ENCODE data around the gene ZC2HC1C.

Gene ZC2HC1C

GRCh38 chr14:75069121-75069810 is at the start of gene ZC2HC1C:
Gene ZC2HC1C (plus strand): TSS chr14:75069641. CDS start chr14:75070574, 933 bp downstream.
- FAIRE-seq (peak; percentile 27), DNase-seq (ENCODE audit: low spot score) (peak; percentile 96)

GRCh38 chr14:75022655-75023054 is 46.8 kb upstream of the ZC2HC1C start:
- FAIRE-seq (no peak), DNase-seq (ENCODE audit: low spot score) (peak; percentile 42)

DNA sequence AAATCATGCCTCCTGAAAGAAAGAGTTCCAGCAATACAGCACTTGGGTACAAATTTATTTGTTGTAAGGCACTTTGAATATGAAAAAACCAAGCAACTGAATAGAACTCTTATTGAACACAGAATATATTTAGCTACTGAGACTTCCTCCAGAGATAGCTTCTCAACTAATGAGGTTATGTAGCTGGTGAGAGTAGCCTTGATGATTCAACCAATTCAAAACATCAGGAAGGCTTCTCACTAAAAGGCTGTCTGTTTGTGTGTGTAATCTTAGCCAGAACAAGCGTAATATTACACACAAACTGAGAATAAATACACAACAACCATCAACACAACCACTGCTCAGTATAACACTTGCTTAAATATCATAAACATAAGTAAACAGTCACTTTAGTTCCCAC is 46.3 kb upstream of the ZC2HC1C start:
- FAIRE-seq (no peak), DNase-seq (ENCODE audit: low spot score) (no peak)

- DNase-seq (ENCODE audit: low spot score) (no peak), FAIRE-seq (no peak)
Measured at GRCh38 chr14:75025082-75025481, 44.4 kb upstream of the ZC2HC1C start.

GRCh38 chr14:75025876-75026275 is 43.6 kb upstream of the ZC2HC1C start:
- DNase-seq (ENCODE audit: low spot score), result no peak
- no peak for FAIRE-seq

- FAIRE-seq (no peak), DNase-seq (ENCODE audit: low spot score) (no peak)
Measured at GRCh38 chr14:75030147-75030546, 39.3 kb upstream of the ZC2HC1C start.

DNA sequence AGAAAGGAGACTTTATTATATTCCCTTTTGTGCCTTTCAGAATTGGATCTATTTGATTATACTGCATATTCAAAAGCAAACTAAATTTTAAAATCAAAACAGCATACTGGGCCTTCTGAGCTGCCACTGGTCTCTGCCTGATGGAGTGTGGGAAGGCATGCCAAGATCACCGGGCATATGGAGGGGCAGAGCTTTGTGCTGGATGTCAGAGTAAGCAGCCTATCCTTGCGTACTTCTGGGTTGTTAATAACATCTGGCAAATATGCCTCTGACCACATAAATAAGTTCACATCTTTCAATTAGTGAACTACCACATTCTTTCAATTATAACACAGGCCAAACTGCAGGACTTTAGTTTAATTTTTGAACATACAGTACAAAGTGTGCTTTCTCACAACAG is 36.5 kb upstream of the ZC2HC1C start:
- DNase-seq (ENCODE audit: low spot score) (no peak), FAIRE-seq (no peak)

DNA sequence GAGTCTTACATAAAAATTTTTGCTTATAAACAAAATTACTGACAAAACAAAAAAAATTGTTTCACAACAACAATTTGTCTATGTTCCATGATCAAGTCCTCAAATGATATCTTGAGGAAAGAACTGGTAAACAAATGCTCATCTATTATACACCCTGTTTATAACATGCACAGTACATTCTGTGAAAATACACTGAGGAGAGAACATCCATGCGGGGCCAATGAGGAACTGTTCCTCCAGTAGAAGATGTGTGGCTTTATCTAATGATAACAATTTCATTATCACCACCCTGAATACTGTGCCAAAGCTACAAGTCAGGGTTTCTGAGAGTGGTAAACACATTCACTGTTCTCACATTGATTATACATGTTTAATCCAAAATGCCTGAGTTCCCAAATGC is 28.9 kb upstream of the ZC2HC1C start:
- FAIRE-seq, result no peak
- DNase-seq (ENCODE audit: low spot score), result no peak

DNA sequence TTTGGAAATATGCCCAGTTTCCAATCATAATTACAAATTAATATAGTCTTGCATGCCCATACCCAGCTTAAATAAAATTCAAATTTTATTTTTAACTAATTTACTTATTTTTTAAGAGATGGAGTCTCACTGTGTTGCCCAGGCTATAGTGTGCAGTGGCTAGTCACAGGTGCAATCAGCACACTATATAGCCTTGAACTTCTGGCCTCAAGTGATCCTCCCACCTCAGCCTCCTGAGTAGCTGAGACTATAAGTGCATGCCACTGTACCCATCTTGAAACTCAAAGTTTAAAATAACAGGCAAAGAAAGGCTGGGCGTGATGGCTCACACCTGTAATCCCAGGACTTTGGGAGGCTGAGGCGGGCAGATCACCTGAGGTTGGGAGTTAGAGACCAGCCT is 28.5 kb upstream of the ZC2HC1C start:
- FAIRE-seq (no peak), DNase-seq (ENCODE audit: low spot score) (no peak)

GRCh38 chr14:75041613-75042012 is 27.8 kb upstream of the ZC2HC1C start:
- peak; percentile 36 for DNase-seq (ENCODE audit: low spot score)
- FAIRE-seq, result no peak

DNA sequence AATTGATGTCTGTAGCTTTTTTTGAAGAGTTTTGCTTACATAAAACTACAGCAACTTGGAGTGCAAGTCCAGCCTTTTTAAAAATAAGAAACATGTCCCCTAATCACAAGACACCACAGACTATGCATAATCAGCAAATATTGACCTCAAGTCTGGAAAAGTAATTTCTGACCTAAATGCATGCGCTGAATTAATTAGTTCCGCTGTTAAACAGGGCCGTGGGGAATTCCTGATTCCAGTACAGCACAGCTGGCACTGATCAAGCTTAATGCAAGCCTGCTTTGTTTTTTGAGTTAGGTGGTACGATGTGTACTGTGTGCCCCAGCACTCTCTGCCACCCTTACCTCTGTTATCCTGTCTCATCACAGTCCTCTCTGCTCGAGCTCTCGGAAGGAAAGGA is 27.4 kb upstream of the ZC2HC1C start:
- no peak for DNase-seq (ENCODE audit: low spot score)
- no peak for FAIRE-seq

- no peak for DNase-seq (ENCODE audit: low spot score)
- no peak for FAIRE-seq
Measured at GRCh38 chr14:75044322-75044721, 25.1 kb upstream of the ZC2HC1C start.

DNA sequence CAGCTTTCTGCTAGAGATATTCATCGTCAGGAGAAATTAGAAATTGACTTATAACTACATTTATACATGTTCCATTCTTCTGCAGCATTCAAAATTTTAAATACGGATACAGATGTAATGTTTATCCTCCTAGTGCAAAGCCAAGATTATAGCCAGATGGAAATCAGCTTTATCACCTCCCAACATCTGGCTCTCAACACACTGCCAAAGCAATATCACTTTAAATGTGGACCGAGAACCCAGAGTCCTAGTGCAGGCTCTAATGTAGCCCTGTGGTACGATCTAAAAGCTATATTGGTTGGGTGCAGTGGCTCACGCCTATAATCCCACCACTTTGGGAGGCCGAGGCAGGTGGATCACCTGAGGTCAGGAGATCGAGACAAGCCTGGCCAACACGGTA is 24.7 kb upstream of the ZC2HC1C start:
- no peak for DNase-seq (ENCODE audit: low spot score)
- FAIRE-seq, result no peak

DNA sequence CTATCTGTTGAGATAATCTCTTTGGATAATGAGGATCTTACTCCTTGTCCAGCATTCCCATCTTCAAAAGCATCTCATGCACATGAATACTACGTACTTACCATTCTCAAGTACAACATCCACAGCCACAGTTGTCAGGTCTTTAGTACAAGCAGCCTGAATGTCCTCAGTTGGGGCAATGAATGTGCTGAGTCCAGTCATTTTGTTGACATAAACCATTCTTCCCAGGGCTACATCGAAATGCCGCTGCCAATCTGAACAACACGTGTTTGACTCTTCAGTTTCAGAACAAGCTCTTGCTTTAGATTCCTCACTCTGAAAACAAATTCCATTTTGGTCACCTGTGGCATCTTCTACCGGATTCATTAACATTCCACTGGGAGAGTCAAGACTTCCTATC is 23.2 kb upstream of the ZC2HC1C start:
- FAIRE-seq (no peak), DNase-seq (ENCODE audit: low spot score) (no peak)

GRCh38 chr14:75046899-75047298 is 22.5 kb upstream of the ZC2HC1C start:
- DNase-seq (ENCODE audit: low spot score) (no peak), FAIRE-seq (no peak)

DNA sequence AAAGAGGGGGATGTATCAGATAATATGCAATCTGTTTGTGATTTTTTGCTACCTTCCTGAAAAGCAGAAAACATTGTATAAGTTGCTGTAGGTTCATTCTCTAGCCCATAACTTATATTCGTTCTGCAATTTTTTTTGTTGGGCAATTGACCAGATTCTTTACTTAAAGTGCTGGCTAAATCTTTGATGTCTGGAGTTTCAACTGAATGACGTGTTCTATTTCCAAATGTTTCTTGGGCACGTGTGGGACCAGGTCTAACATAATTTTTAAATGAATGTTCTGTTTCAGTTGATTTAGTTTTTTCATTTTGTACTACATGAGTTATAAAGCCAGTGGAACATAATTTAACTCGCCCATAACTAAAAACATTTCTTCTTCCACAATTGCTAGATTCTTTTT is 21.9 kb upstream of the ZC2HC1C start:
- FAIRE-seq (no peak), DNase-seq (ENCODE audit: low spot score) (no peak)

GRCh38 chr14:75048101-75048500 is 21.3 kb upstream of the ZC2HC1C start:
- DNase-seq (ENCODE audit: low spot score), result no peak
- no peak for FAIRE-seq

DNA sequence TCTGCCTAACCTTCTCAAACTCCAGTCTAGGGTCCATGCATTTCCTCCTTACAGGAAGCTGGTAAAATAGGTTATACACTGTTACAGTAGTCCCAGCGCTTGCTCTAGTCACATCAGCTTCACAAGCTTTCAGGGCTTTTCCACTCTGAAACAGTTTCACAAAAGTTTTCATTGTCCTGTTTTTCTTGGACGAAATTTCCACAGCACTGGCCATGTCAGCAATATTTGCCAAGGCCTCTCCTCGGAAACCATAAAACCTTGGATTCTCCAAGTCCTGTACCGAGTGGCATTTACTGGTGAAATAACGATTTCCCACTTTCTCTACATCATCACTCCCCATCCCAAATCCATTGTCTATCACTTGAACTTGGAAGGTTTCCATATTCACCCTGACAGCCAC is 20.3 kb upstream of the ZC2HC1C start:
- no peak for FAIRE-seq

DNA sequence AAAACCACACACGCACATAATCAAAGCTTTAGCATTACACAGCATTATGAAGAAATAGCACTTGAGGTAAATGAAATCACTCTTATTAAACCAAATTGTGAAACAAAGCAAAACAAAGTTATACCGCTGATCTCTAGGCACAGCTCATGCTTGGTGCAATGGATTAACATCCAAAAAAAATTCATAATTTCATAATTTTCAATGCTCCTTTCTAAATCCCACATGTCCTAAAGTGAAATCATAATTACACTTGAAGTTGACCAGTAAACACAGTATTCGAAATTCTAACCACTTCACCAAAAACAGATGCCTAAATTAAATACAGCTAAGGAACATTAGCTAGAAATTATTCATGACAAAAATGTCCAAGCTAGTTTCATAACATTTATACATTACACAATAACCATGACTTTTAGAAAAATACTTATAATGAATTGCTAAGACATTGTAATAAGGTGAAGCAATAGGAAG is 19.7 kb upstream of the ZC2HC1C start:
- no peak for DNase-seq (ENCODE audit: low spot score)
- FAIRE-seq, result no peak

More for the DNA sequence above, 20.3 kb upstream of the ZC2HC1C start:
- no peak for DNase-seq (ENCODE audit: low spot score)

- FAIRE-seq, result peak; percentile 30
- peak; percentile 96 for DNase-seq (ENCODE audit: low spot score)
Measured at GRCh38 chr14:75050852-75051555, 18.4 kb upstream of the ZC2HC1C start, which contains the start of gene MLH3. Gene MLH3 (minus strand): TSS chr14:75051467. CDS start chr14:75049655, 1,812 bp downstream.

DNA sequence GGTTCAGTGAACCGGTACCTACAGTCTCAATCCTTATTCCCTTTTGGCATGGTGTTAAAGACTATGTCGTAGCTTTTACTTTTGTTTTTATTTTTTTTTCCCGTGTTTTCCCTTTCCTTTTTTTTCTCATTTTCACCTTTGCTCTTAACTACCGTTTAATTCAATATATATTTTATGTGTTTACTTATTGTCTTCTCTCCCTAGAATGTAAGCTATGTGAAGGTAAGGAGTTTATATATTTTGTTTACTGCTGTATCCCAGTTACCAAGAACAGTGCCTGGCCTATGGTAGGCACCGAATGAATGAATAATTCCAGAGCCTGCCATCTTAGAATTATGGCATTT is 17.9 kb upstream of the ZC2HC1C start:
- DNase-seq (ENCODE audit: low spot score), result no peak
- FAIRE-seq, result no peak

GRCh38 chr14:75053396-75054291 is 15.8 kb upstream of the ZC2HC1C start:
- DNase-seq (ENCODE audit: low spot score) (no peak), FAIRE-seq (no peak)
